Panc1 (cell line): ENCODE data around the gene PPM1N.

ENCODE experiments used
- CTCF ChIP-seq: fragments of 450-650 bp; IDR thresholded peaks from 2 replicates; pipeline ENCODE4 v1.5.1; 2017; ENCODE audit warnings: mild to moderate bottlenecking
- POLR2AphosphoS5 ChIP-seq: IDR thresholded peaks from 2 replicates; pipeline ENCODE4 v1.6.1; 2012; ENCODE audit warnings: mild to moderate bottlenecking, low read depth, low read length, moderate library complexity
- SIN3A ChIP-seq: IDR thresholded peaks from 2 replicates; pipeline ENCODE4 v1.6.1; 2012; ENCODE audit warnings: low read depth, mild to moderate bottlenecking, low read length, moderate library complexity, borderline replicate concordance; ENCODE audit not compliant: insufficient read depth

- TF ChIP-seq CTCF (no peak), POLR2AphosphoS5 (no peak), SIN3A (no peak)
These were observed 9.7 kb downstream of the PPM1N start for GRCh38 chr19:45507872-45508416.
